HepG2 (cell line): ENCODE measurements around the gene FOXRED2. TPM values are rescaled to one million over a fixed set of nuclear protein-coding genes. Genes with fewer than 3 reads are reported as not detected.
A peak's percentile ranks its signal among the peaks of the same experiment; 100 is the strongest.

Source experiments
- ATAC-seq: fragments of 200-7000 bp; cut with Tn5 transposase; 3 replicates; pipeline ENCODE4 v1.9.1; 2020; ENCODE audit warnings: mild to moderate bottlenecking, moderate library complexity
- BruUV-seq: library from RNA; stranded (reverse); fragments of 400-500 nt; replicated peaks from 2 replicates; lab custom pipeline; 2021; lab: Mats Ljungman, UMichigan
- CTCF ChIA-PET: fragments of 300-600 bp; formaldehyde crosslinking; extraction: SDS; loops from one replicate; lab custom pipeline; 2021; ENCODE audit warnings: low total read pairs, inconsistent platforms, low intra/inter-chr PET ratio; lab: Yijun Ruan, JAX
- POLR2A ChIA-PET: fragments of 350-600 bp; sonication (Branson Sonifier 250); formaldehyde crosslinking; loops from one replicate; lab custom pipeline; 2020; ENCODE audit warnings: antibody characterized with exemption, inconsistent platforms; lab: Yijun Ruan, JAX
- DNase-seq: peaks from one replicate; pipeline ENCODE4 v3.0.0-alpha.2; 2015; ENCODE audit warnings: low spot score
- FAIRE-seq: peaks from 3 replicates; lab custom pipeline; 2011; peaks lifted over from hg19 to GRCh38; lab: Jason Lieb, UNC
- H2AFZ ChIP-seq: one replicate; pipeline ENCODE4 v1.6.1; 2011; ENCODE audit warnings: low read length, inconsistent platforms
- H3K27ac ChIP-seq: fragments of 300-600 bp; 3 replicates; pipeline ENCODE4 v1.8.0; 2011; ENCODE audit warnings: mixed run types, mild to moderate bottlenecking, mixed read lengths, low read length, inconsistent platforms; ENCODE audit not compliant: insufficient read depth; ENCODE audit errors: extremely low read length
- H3K27me3 ChIP-seq, 2 experiments: fragments of 200-600 bp in 1 of 2; 2 replicates in 1 of 2; 3 replicates in 1 of 2; pipeline versions ENCODE4 v1.6.0 to v1.8.0; 2011; ENCODE audit warnings: low read length in 2 of 2, mild to moderate bottlenecking in 2 of 2, moderate library complexity in 2 of 2, inconsistent platforms in 1 of 2; ENCODE audit not compliant: insufficient read depth in 2 of 2, control insufficient read depth in 1 of 2
- H3K36me3 ChIP-seq, 2 experiments: fragments of 200-600 bp in 1 of 2; replicated peaks in 1 of 2; 2 replicates in 1 of 2; 3 replicates in 1 of 2; pipeline versions ENCODE4 v1.5.1 to v1.8.0; 2011; ENCODE audit warnings: low read length in 2 of 2, inconsistent platforms in 1 of 2; ENCODE audit not compliant: insufficient read depth in 2 of 2, control insufficient read depth in 1 of 2
- H3K4me1 ChIP-seq: 2 replicates; pipeline ENCODE4 v1.5.1; 2012; ENCODE audit warnings: low read length, inconsistent platforms; ENCODE audit not compliant: insufficient read depth
- H3K4me2 ChIP-seq: 2 replicates; pipeline ENCODE4 v1.6.0; 2011; ENCODE audit warnings: low read depth, low read length, inconsistent platforms
- H3K4me3 ChIP-seq, 3 experiments: fragments of 200-600 bp in 1 of 3; sonication (generic), shearing (Covaris generic) in 1 of 3; replicated peaks in 1 of 3; 2 replicates each; pipeline ENCODE4 v1.5.1; 2011 to 2016; ENCODE audit warnings: low read length in 3 of 3, inconsistent platforms in 2 of 3, low read depth in 2 of 3, mild to moderate bottlenecking in 2 of 3, control low read depth in 1 of 3, mixed read lengths in 1 of 3; ENCODE audit not compliant: insufficient read depth in 1 of 3
- H3K79me2 ChIP-seq: one replicate; pipeline ENCODE4 v1.6.1; 2011; ENCODE audit warnings: low read length, inconsistent platforms; ENCODE audit not compliant: insufficient read depth
- H3K9ac ChIP-seq: 2 replicates; pipeline ENCODE4 v1.6.0; 2011; ENCODE audit warnings: mild to moderate bottlenecking, low read depth, low read length, inconsistent platforms; ENCODE audit not compliant: insufficient read depth
- H3K9me3 ChIP-seq: 2 replicates; pipeline ENCODE4 v1.5.1; 2012; ENCODE audit warnings: mild to moderate bottlenecking, low read length
- H4K20me1 ChIP-seq: 2 replicates; pipeline ENCODE4 v1.6.0; 2011; ENCODE audit warnings: inconsistent platforms, mild to moderate bottlenecking, low read length, moderate library complexity; ENCODE audit not compliant: insufficient read depth
- FOSL2 ChIP-seq: sonication (generic); formaldehyde crosslinking; IDR thresholded peaks from 2 replicates; pipeline ENCODE4 v1.4.0; 2020; ENCODE audit warnings: missing genetic modification reagents
- HNRNPH1 ChIP-seq: fragments of 200-400 bp; formaldehyde crosslinking; optimal IDR thresholded peaks from 2 replicates; pipeline ENCODE3; 2017; ENCODE audit warnings: mild to moderate bottlenecking, low read depth, low read length
- PCBP2 ChIP-seq: fragments of 200-400 bp; formaldehyde crosslinking; optimal IDR thresholded peaks from 2 replicates; pipeline ENCODE3; 2018; ENCODE audit warnings: low read length, low read depth; ENCODE audit not compliant: poor library complexity, severe bottlenecking
- PHF21A ChIP-seq: sonication (generic); formaldehyde crosslinking; IDR thresholded peaks from 2 replicates; pipeline ENCODE4 v1.5.0; 2020; ENCODE audit warnings: mild to moderate bottlenecking, missing genetic modification reagents
- POLR2AphosphoS5 ChIP-seq: IDR thresholded peaks from 2 replicates; pipeline ENCODE4 v1.6.1; 2012; ENCODE audit warnings: low read depth, low read length
- PPARG ChIP-seq: conservative IDR thresholded peaks from 2 replicates; pipeline ENCODE4 v1.6.1; 2016; ENCODE audit warnings: missing biosample characterization, missing genetic modification reagents
- PRDM10 ChIP-seq: sonication (generic); formaldehyde crosslinking; IDR thresholded peaks from 2 replicates; pipeline ENCODE4 v1.4.0; 2020; ENCODE audit warnings: low read depth, missing genetic modification reagents
- ZFY ChIP-seq: sonication (generic); formaldehyde crosslinking; IDR thresholded peaks from 2 replicates; pipeline ENCODE4 v1.4.0; 2020; ENCODE audit warnings: missing genetic modification reagents
- ZIK1 ChIP-seq: sonication (generic); formaldehyde crosslinking; IDR thresholded peaks from 2 replicates; pipeline ENCODE4 v1.5.0; 2020; ENCODE audit warnings: mild to moderate bottlenecking, low read depth, missing genetic modification reagents, borderline replicate concordance
- WGBS: methylation state at CpG from one replicate; pipeline ENCODE4 v1.1.6; 2017; ENCODE audit warnings: low lambda C conversion rate; 5-methylcytosine and 5-hydroxymethylcytosine counted together
- in situ Hi-C: cut with HindIII; loops from 2 replicates; pipeline ENCODE4 v1.10.0; 2017; ENCODE audit warnings: low pct_unique_long_range_greater_than_20kb; ENCODE audit not compliant: extremely low pct_ligation_motif_present
- intact Hi-C: fragments of 100-400 bp; cut with micrococcal nuclease; formaldehyde crosslinking; loops from one replicate; pipeline ENCODE4 v1.10.0; 2022; ENCODE audit not compliant: unreplicated experiment
- polyA plus RNA-seq, 8 experiments: library from polyadenylated mRNA; depleted of rRNA in 3 of 8; stranded (reverse) in 7 of 8; unstranded in 1 of 8; fragments of >200 nt; fragmentation: Illumina TruSeq in 4 of 8; extraction: Trizol in 4 of 8; gene quantifications; 2 replicates each; pipeline versions ENCODE4 v1.2.1 to v1.2.3, GENCODE V29; 2011 to 2016; ENCODE audit warnings: low read depth in 4 of 8, missing spikeins in 1 of 8, mixed read lengths in 1 of 8; ENCODE audit not compliant: insufficient read depth in 1 of 8
- total RNA-seq, 5 experiments: library from RNA; depleted of rRNA; stranded (reverse); fragments of >200 nt; fragmentation: Illumina TruSeq; extraction: Trizol; gene quantifications; 2 replicates each; pipeline ENCODE4 v1.2.3, GENCODE V29; 2016; ENCODE audit warnings: low read depth in 1 of 5

The FOXRED2 gene
- total and polyA plus RNA-seq, 2 of the 13 experiments (the other 11 are each of a cell fraction or from before 2014, with no cell fraction given): 9.3 to 28.1 TPM

- Histone ChIP-seq H2AFZ (no peak overlapping the region), H4K20me1 (no peaks in the 10 kb centered on the region), H3K27me3 (peaks cover 4 to 50% of the 10 kb centered on the region in 2 experiments), H3K27ac (no peak overlapping the region), H3K79me2 (no peaks in the 10 kb centered on the region), H3K4me1 (0 out of 2 replicates have a peak, but pooled peaks cover 9% of the 10 kb centered on the region), H3K4me3 (no peak overlapping the region), H3K9me3 (no peaks in the 10 kb centered on the region), H3K9ac (no peak overlapping the region), H3K36me3 (no peaks in the 10 kb centered on the region), H3K4me2 (no peak overlapping the region)
- 2% methylated on average over 6 of the region's 14 CpGs for WGBS
- ChIA-PET POLR2A (no interaction called here), CTCF (interaction anchor here (5.2 kb wide), 1 partner anchor 308 kb away, joined by 67 read pairs; no protein-coding TSS in a partner anchor)
- TF ChIP-seq PHF21A (CRISPR knock-in tag) (no peak), PPARG (CRISPR knock-in tag) (no peak), ZFY (CRISPR knock-in tag) (no peak), ZIK1 (CRISPR knock-in tag) (no peak), HNRNPH1 (no peak), POLR2AphosphoS5 (no peak)
- DNase-seq (no peak), ATAC-seq (peak; percentile 53), FAIRE-seq (no peak)
- intact Hi-C loops (loop anchor here (10.0 kb wide), 1 partner anchor 226 kb away; the partner anchor contains the start of gene IFT27), in situ Hi-C loops (loop anchor here (5.0 to 10.0 kb wide), 2 partner anchors 226 to 309 kb away; partner anchors contain the start of gene IFT27)
- BruUV-seq: no TSS peak
These were observed 41.8 kb upstream of the FOXRED2 start for GRCh38 chr22:36548606-36549005.

GRCh38 chr22:36546932-36547331 lies 40.1 kb upstream of the FOXRED2 start:
- H4K20me1 ChIP-seq: no peaks in the 10 kb centered on the region
- in situ Hi-C loops: loop anchor here (5.0 to 10.0 kb wide), 2 partner anchors 228 to 310 kb away; partner anchors contain the start of gene IFT27
- H3K36me3 ChIP-seq: no peaks in the 10 kb centered on the region
- TF ChIP-seq PRDM10 (CRISPR knock-in tag): no peak
- TF ChIP-seq PCBP2: no peak
- peak; percentile 52 for TF ChIP-seq FOSL2 (CRISPR knock-in tag)
- H3K4me3 ChIP-seq: no peak overlapping the region
- no peak overlapping the region for H3K4me2 ChIP-seq
- H3K4me1 ChIP-seq: 0 out of 2 replicates have a peak, but pooled peaks cover 9% of the 10 kb centered on the region
- H3K27ac ChIP-seq: no peak overlapping the region
- no peaks in the 10 kb centered on the region for H3K9me3 ChIP-seq
- H3K27me3 ChIP-seq: peaks cover 4 to 41% of the 10 kb centered on the region in 2 experiments; a peak in 4 of 5 replicates
- H3K9ac ChIP-seq: no peak overlapping the region
- H2AFZ ChIP-seq: no peak overlapping the region
- 21% methylated on average over 4 of the region's 6 CpGs for WGBS
- BruUV-seq: no TSS peak
- intact Hi-C loops: loop anchor here (1.0 to 10.0 kb wide), 2 partner anchors 228 to 309 kb away; partner anchors contain the start of gene IFT27
- no peaks in the 10 kb centered on the region for H3K79me2 ChIP-seq
- FAIRE-seq (no peak), DNase-seq (peak; percentile 9), ATAC-seq (no peak)
- ChIA-PET CTCF (interaction anchor here (5.2 kb wide), 1 partner anchor 310 kb away, joined by 67 read pairs; no protein-coding TSS in a partner anchor), POLR2A (no interaction called here)
